Measurements from ENCODE around the gene PTH1R.

- no peak for TF ChIP-seq POLR2A (IDR thresholded peaks at IDR 0.05)
- TF ChIP-seq CTCF (IDR thresholded peaks at IDR 0.05) = no peak
- TF ChIP-seq POLR2AphosphoS5 (IDR thresholded peaks at IDR 0.05; ENCODE audit: insufficient read depth in 1 of 2, low read depth in 1 of 2) = no peak
Measured at GRCh38 chr3:46900007-46900292, 22.4 kb downstream of the PTH1R start.

Measured in vagina (tissue), 2 donors.